Stimulated activated CD8-positive, alpha-beta memory T cell treated with anti-CD3 and anti-CD28 coated beads, Interleukin-2, amount 100 ng/mL, for 48 hours (primary cell): ENCODE results near the gene ANO10.
"Not testable (repeated sequence)": the region's sequence is repeated elsewhere in the genome, so short reads cannot be mapped to it uniquely, and the experiment has no call there.

Experiments
- DNase-seq, 2 donors: peaks; one replicate each; pipeline ENCODE4 v3.0.0-alpha.2; 2020; ENCODE audit warnings: low read depth in 2 of 2

The ANO10 gene

GRCh38 chr3:43581343-43581742 is 40.5 kb downstream of the ANO10 start:
- no peak for DNase-seq

GRCh38 chr3:43580181-43580580 is 41.6 kb downstream of the ANO10 start:
- DNase-seq: no peak

GRCh38 chr3:43573576-43573975 is 48.2 kb downstream of the ANO10 start:
- DNase-seq: no peak

- not testable (repeated sequence) for DNase-seq
These were observed 56.0 kb downstream of the ANO10 start for GRCh38 chr3:43565661-43566341.

- no peak for DNase-seq
These were observed 61.9 kb downstream of the ANO10 start for GRCh38 chr3:43559961-43560360.

GRCh38 chr3:43558171-43558570 is 63.6 kb downstream of the ANO10 start:
- DNase-seq: no peak

GRCh38 chr3:43549626-43550290 is 72.1 kb downstream of the ANO10 start:
- no peak for DNase-seq

- DNase-seq: not testable (repeated sequence)
These were observed 77.5 kb downstream of the ANO10 start for GRCh38 chr3:43544277-43544676.

GRCh38 chr3:43542328-43543043 is 79.3 kb downstream of the ANO10 start:
- no peak for DNase-seq

GRCh38 chr3:43540624-43541023 is 81.2 kb downstream of the ANO10 start:
- DNase-seq: no peak

- DNase-seq: no peak
These were observed 82.5 kb downstream of the ANO10 start for GRCh38 chr3:43539321-43539720.

- no peak for DNase-seq
These were observed 84.6 kb downstream of the ANO10 start for GRCh38 chr3:43537225-43537624.

GRCh38 chr3:43534675-43535074 is 87.1 kb downstream of the ANO10 start:
- no peak for DNase-seq

GRCh38 chr3:43533009-43533408 is 88.8 kb downstream of the ANO10 start:
- no peak for DNase-seq

GRCh38 chr3:43531835-43532234 is 90.0 kb downstream of the ANO10 start:
- no peak for DNase-seq

- no peak for DNase-seq
These were observed 93.2 kb downstream of the ANO10 start for GRCh38 chr3:43528498-43529099.

- no peak for DNase-seq
These were observed 94.9 kb downstream of the ANO10 start for GRCh38 chr3:43526956-43527355.

GRCh38 chr3:43525941-43526607 is 95.7 kb downstream of the ANO10 start:
- DNase-seq: no peak

- no peak for DNase-seq
These were observed 96.4 kb downstream of the ANO10 start for GRCh38 chr3:43525386-43525785.

GRCh38 chr3:43523454-43524053 is 98.3 kb downstream of the ANO10 start:
- DNase-seq: peak in 1 of 2 donors; percentile 11

GRCh38 chr3:43522727-43523362 is 99.0 kb downstream of the ANO10 start:
- DNase-seq: no peak
